Ovary (tissue), 9 donors: ENCODE results near the gene NSMCE1. TPM values are rescaled to one million over a fixed set of nuclear protein-coding genes. Genes with fewer than 3 reads are reported as not detected.
A peak's percentile ranks its signal among the peaks of the same experiment; 100 is the strongest.

Experiments
- DNase-seq, 5 donors: peaks; one replicate each; pipeline ENCODE4 v3.0.0-alpha.2; 2019 to 2020
- H3K27ac ChIP-seq, 2 donors: fragments of 200-600 bp; one replicate each; pipeline versions ENCODE4 v1.5.1 to v1.8.0; 2019 to 2022
- H3K27me3 ChIP-seq: fragments of 200-600 bp; one replicate; pipeline ENCODE4 v1.8.0; 2022
- H3K36me3 ChIP-seq: fragments of 200-600 bp; sonication (generic); one replicate; pipeline ENCODE4 v1.5.1; 2019
- H3K4me1 ChIP-seq: one replicate; pipeline ENCODE4 v1.8.1; 2013; ENCODE audit warnings: mild to moderate bottlenecking, moderate library complexity; ENCODE audit not compliant: insufficient read depth
- H3K4me3 ChIP-seq: fragments of 200-600 bp; sonication (generic); one replicate; pipeline ENCODE4 v1.5.1; 2017
- H3K9me3 ChIP-seq, 2 donors: fragments of 200-600 bp in 1 of 2; sonication (generic) in 1 of 2; one replicate each; pipeline versions ENCODE4 v1.5.1 to v1.8.1; 2013 to 2019; ENCODE audit warnings: mild to moderate bottlenecking in 1 of 2, moderate library complexity in 1 of 2
- EP300 ChIP-seq: sonication (generic); formaldehyde crosslinking; IDR thresholded peaks from one replicate; pipeline ENCODE4 v1.6.1; 2017; ENCODE audit warnings: antibody characterized with exemption
- POLR2A ChIP-seq: fragments of 450-650 bp; IDR thresholded peaks from one replicate; pipeline ENCODE4 v1.6.1; 2017; ENCODE audit warnings: antibody characterized with exemption, mild to moderate bottlenecking, moderate library complexity
- WGBS, 3 donors: extraction: QIAGEN DNeasy Blood & Tissue Kit in 1 of 3; methylation state at CpG; one replicate each; pipeline versions ENCODE4 v1.1.5 to v1.1.7; 2013 to 2017; 5-methylcytosine and 5-hydroxymethylcytosine counted together
- intact Hi-C, 4 donors: fragments of 100-400 bp; cut with DNase I; formaldehyde crosslinking; loops; one replicate each; pipeline versions ENCODE4 v1.11.0 to v1.15.1; 2022 to 2023
- polyA plus RNA-seq, 2 donors: library from polyadenylated mRNA; stranded (reverse); fragments of 200-250 nt in 1 of 2; fragments of 350-450 nt in 1 of 2; fragmentation: Illumina TruSeq in 1 of 2; extraction: RNeasy Lipid Tissue Mini Kit (QIAGEN cat#74804) in 1 of 2; gene quantifications; one replicate each; pipeline ENCODE4 v1.2.3, GENCODE V29; 2013 to 2014
- total RNA-seq, 7 donors: library from RNA; depleted of rRNA in 2 of 7; stranded (reverse); fragments of >200 nt in 2 of 7; fragmentation: NEBNext Ultra II Directional in 3 of 7; extraction: Animal tissue kit (Norgen Biotek cat#: 25700) in 3 of 7; gene quantifications; one replicate each; pipeline versions ENCODE4 v1.1.0 to v1.2.4, GENCODE V29; 2016 to 2023
- TF ChIP-seq, protein P1 (sequence below), 3 donors: fragments of 450-650 bp in 2 of 3; fragments of 200-600 bp in 1 of 3; IDR thresholded peaks; one replicate each; pipeline versions ENCODE4 v1.5.1 to v1.8.0; 2016 to 2022; ENCODE audit warnings: antibody characterized with exemption in 3 of 3, mild to moderate bottlenecking in 1 of 3
- donor health status: DM: no; HTN: no; CAD: no; lungs with moderate emphysema.
- donor health status: DM: no; HTN: no; CAD: no.
- donor health status: Bipolar disorder and iron deficiency.
- donor health status: DM: yes; HTN: yes; CAD: no.
- donor health status: DM: no; HTN: no; CAD: no.
- donor health status: DM: yes; HTN: yes; CAD: no.

Gene NSMCE1
- total and polyA plus RNA-seq, 9 donors = 19.8 to 68.4 (median 51.2) TPM

DNA sequence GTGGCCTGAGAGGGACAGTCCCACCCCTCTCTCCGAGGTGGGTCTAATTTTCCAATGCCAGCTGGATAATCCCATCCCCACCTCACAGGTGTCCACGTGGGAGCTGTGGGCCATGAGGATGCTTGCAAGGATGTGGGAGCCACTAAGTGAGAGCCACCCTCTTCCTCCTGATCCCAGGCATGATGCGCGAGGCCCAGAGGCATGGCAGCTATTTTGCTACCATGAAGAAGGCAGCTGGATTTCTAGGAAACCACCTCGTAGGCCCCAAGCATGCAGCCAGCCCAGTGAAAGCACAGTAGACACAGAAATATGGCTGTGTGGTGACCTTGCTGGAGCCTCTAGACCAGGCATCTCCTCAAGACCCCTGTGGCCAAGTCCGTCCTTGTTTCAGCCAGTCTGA, 44.9 kb downstream of the NSMCE1 start:
- Histone ChIP-seq H3K4me3 (no peak overlapping the region), H3K36me3 (no peaks in the 10 kb centered on the region), H3K9me3 (no peaks in the 10 kb centered on the region), H3K4me1 (peaks cover 9% of the 10 kb centered on the region), H3K27ac (no peak overlapping the region), H3K27me3 (no peaks in the 10 kb centered on the region)
- 81 to 88% (median 82%) methylated on average over 6 of the region's 6 CpGs for WGBS, 3 donors
- no peak for TF ChIP-seq EP300
- no peak for TF ChIP-seq POLR2A
- TF ChIP-seq, protein P1, sequence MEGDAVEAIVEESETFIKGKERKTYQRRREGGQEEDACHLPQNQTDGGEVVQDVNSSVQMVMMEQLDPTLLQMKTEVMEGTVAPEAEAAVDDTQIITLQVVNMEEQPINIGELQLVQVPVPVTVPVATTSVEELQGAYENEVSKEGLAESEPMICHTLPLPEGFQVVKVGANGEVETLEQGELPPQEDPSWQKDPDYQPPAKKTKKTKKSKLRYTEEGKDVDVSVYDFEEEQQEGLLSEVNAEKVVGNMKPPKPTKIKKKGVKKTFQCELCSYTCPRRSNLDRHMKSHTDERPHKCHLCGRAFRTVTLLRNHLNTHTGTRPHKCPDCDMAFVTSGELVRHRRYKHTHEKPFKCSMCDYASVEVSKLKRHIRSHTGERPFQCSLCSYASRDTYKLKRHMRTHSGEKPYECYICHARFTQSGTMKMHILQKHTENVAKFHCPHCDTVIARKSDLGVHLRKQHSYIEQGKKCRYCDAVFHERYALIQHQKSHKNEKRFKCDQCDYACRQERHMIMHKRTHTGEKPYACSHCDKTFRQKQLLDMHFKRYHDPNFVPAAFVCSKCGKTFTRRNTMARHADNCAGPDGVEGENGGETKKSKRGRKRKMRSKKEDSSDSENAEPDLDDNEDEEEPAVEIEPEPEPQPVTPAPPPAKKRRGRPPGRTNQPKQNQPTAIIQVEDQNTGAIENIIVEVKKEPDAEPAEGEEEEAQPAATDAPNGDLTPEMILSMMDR (IDR thresholded peaks at IDR 0.05) = no peak
- peak in 1 of 5 donors; percentile 6 for DNase-seq
- intact Hi-C loops = no loop called here

DNA sequence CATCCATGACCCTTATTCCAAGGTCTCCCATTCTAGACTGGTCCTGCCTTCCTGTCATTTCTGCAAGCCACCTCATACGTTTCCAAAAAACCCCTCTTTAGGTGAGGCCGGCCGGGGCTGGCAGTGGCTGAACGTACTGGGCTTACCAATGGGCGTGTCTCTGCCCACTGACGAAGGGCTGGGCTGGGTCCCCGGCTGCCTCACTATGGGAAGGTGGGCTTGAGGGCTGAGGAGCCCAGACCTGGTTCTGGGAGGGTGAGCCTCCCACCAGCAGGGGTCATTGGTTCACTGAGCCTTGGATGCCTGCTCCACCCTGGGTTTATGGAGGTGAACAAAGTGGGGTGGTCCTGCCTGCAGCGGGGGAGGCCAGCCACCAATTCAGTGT, 45.4 kb downstream of the NSMCE1 start:
- intact Hi-C loops = no loop called here

DNA sequence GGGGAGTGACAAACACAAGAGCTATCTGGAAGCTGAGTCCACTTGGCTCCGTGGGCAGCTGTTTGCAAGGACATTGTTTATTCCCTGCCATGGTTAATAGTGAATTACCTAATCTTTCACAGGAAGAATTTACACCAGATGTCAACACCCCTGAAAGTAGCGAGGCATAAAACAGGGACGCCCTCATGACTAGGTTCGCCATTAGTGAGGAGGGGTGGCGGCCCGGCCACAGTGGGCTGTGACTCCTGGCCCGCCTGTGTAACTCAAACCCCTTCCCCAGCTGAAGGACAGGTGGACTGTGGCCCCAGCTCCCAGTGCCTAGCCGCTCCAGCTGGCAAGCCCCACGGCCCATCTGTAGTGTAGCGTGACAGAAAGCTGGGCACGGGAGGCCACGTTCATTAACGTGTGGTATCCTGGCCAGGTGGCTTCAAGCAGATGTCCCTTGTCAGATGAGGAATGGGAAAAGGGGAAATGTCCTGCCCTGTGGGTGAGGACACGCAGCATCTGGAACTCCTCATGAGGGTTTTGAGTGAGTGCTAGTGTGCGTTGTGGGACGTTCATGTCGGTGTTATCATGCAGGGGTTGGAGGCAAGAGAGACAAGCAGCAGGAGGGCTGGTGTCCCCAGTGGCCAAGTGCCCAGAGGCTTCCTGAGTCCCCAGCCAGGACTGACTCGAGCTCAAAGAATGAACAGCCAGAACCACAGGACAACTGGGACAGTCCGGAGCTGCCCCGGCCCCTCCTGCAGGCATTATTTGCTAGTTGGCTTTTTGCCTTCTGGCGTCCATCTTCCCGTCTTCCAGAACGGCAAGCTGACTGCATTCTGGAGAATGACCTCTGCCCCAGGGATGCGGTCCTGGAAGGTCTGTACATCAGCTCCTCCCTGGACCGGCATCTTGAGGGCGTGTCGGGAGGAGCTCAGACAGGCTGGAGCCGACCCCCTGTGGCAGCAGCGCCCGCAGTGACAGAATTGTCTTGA, 46.0 kb downstream of the NSMCE1 start:
- TF ChIP-seq POLR2A (no peak), EP300 (no peak)
- TF ChIP-seq, protein P1 (IDR thresholded peaks at IDR 0.05) = no peak
- Histone ChIP-seq H3K27me3 (no peaks in the 10 kb centered on the region), H3K4me1 (peaks cover 9% of the 10 kb centered on the region), H3K9me3 (no peaks in the 10 kb centered on the region), H3K4me3 (no peak overlapping the region), H3K27ac (peak overlapping the region in 1 of 2 donors; percentile 31), H3K36me3 (no peaks in the 10 kb centered on the region)
- DNase-seq = peak in 1 of 5 donors; percentile 30
- 21 to 26% (median 23%) methylated on average over 29 to 30 of the region's 30 CpGs for WGBS, 3 donors
- intact Hi-C loops = no loop called here

More for the DNA sequence above, 45.4 kb downstream of the NSMCE1 start:
- DNase-seq = peak in 1 of 5 donors; percentile 17
- Histone ChIP-seq H3K27ac (no peak overlapping the region), H3K4me1 (peaks cover 9% of the 10 kb centered on the region), H3K36me3 (no peaks in the 10 kb centered on the region), H3K27me3 (no peaks in the 10 kb centered on the region), H3K4me3 (no peak overlapping the region), H3K9me3 (no peaks in the 10 kb centered on the region)
- no peak for TF ChIP-seq POLR2A
- no peak for TF ChIP-seq EP300
- TF ChIP-seq, protein P1 (IDR thresholded peaks at IDR 0.05) = no peak
- WGBS, 3 donors = 59 to 70% (median 69%) methylated on average over 8 of the region's 8 CpGs

DNA sequence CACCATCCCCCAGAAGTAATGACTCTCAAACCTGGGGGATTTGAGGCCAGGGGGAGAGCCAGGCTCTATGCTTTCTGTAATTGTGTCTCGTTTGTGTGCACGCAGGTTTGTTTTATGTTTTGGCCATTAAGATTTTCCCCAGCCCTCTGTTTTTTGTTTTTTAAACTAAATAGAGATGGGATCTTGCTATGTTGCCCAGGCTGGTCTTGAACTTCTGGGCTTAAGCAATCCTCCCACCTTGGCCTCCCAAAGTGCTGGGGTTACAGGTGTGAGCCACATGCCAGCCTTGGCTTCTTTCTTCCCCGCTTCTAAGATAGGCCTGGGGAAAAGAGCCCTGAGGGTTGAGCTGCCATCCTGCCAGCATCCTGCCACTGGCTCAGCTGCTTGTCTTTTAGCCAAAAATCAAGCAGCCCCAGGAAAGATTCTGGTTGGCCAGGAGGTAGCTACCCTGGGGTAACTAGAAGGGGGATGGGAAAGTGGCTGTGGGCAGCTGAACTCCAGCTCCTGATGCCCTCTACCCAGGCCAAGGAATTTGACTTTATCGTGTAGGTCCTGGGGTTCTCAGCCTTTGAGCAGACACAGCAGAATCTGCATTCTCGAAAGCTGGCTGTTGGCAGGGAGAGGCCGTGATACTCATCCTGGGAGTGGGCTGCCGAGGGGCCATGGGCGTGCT, 46.9 kb downstream of the NSMCE1 start:
- H3K9me3 ChIP-seq = no peaks in the 10 kb centered on the region
- H3K4me3 ChIP-seq = no peak overlapping the region
- intact Hi-C loops = no loop called here
- no peak for DNase-seq
- H3K27me3 ChIP-seq = no peaks in the 10 kb centered on the region
- H3K4me1 ChIP-seq = peaks cover 9% of the 10 kb centered on the region
- TF ChIP-seq, protein P1 (IDR thresholded peaks at IDR 0.05) = no peak
- no peak for TF ChIP-seq POLR2A
- TF ChIP-seq EP300 = no peak
- H3K36me3 ChIP-seq = no peaks in the 10 kb centered on the region
- WGBS, 3 donors = 52 to 62% (median 54%) methylated on average over 8 of the region's 8 CpGs
- H3K27ac ChIP-seq = peak overlapping the region in 1 of 2 donors; percentile 31
